ENCODE results near the gene CNTNAP5.
"Not testable (repeated sequence)": the region's sequence is repeated elsewhere in the genome, so short reads cannot be mapped to it uniquely, and the experiment has no call there.

The CNTNAP5 gene

GRCh38 chr2:124320051-124320688, 295.1 kb downstream of the CNTNAP5 start:
- no peak for DNase-seq (ENCODE audit: low spot score)

GRCh38 chr2:124323321-124323720, 298.2 kb downstream of the CNTNAP5 start:
- peak; percentile 0 for DNase-seq (ENCODE audit: low spot score)

DNA sequence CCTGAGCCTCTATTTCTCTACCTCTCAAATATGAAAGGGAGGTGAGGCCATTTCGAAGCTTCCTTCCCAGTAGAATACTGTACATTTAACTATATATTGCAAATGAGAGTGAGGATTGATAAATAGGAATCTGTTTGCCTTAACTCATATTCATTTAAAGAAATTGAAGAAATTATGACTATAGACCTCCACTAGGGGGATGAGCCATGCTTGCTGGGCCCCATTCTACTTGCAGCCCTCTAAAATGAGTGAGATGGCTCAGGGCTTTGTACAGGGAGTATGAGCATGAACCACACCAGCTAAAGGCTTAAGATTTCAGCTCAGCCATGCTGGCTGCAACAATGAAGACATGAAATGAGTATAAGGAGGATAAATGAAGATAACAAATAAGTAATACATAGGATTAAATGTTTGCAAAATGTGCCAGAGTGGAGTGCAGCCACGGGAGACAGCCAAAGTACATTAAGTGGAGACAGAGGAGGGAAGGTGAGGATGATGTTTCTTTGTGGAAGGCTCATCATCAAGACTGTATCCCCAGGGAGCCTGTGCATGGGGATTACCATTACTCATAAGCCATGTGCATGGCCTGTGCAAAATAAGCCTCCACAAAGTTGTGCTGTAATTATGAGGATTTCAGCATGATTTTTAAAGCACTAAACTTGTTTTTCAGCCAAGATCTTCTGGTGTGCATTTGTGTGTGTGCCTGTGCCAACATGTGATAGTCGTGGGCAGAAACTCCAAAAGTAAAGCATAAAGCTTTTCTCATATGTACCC, 300.8 kb downstream of the CNTNAP5 start:
- no peak for DNase-seq (ENCODE audit: low spot score)

DNA sequence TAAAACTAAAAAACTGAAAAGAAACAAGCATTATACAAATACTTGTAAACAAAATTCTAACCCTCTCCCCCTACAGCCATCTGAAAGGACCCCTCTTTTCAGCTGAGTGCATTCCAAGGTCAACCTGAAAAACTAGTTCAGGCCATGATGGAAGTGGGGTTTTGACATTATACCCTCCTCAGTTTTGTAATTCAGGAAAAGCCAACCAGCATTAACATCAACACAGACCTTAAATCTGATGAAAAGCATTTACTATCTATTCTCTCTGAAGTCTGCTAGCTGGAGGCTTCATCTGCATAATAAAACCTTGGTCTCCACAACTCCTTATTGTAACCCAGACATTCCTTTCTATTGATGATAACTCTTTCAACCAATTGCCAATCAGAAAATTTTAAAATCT, 302.2 kb downstream of the CNTNAP5 start:
- no peak for DNase-seq (ENCODE audit: low spot score)

DNA sequence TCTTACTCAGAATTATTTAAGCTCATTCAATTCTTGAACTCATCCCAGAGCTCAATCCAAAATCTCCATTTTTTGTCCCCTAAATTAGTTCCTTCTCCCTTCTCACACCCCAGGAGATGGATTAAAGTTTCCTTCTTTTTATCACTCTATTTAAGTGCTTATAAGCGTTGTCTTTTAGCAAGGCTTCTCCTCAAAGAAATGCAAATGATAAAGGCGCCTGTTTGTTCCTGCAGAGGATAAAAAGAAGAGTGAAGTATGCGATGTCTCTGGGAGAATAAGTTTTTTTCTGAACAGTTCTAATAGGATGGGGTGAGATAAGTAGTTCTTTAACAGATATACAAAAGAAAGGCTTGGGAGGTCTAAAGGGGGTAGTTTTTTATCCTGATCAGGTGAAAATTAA, 303.3 kb downstream of the CNTNAP5 start:
- DNase-seq (ENCODE audit: low spot score): no peak

GRCh38 chr2:124333784-124334183, 308.7 kb downstream of the CNTNAP5 start:
- no peak for DNase-seq (ENCODE audit: low spot score)

- no peak for DNase-seq (ENCODE audit: low spot score)
Observed at GRCh38 chr2:124335058-124335457, 310.0 kb downstream of the CNTNAP5 start.

- no peak for DNase-seq (ENCODE audit: low spot score)
Observed at GRCh38 chr2:124339709-124340108, 314.6 kb downstream of the CNTNAP5 start.

- no peak for DNase-seq (ENCODE audit: low spot score)
Observed at GRCh38 chr2:124343827-124344498, 318.9 kb downstream of the CNTNAP5 start.

DNA sequence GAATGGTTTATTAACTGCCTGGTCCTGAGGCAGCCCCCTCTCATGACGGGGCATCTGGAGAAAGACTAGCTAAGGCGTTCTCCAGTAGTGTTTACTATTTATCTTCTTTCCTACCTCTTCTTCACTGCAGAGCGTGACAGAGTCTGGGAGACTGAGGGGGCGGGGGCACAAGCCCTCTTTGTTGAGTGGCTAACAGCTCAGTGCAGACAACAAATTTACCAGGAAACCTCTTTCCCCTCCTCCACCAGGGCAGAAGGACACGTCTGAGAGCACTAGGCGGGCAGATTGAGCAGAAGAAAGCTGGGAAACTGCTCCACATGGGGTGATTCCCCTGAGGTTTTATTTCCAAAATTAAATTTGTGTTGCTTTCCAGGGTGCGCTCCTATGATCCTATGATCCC, 322.1 kb downstream of the CNTNAP5 start:
- no peak for DNase-seq (ENCODE audit: low spot score)

DNA sequence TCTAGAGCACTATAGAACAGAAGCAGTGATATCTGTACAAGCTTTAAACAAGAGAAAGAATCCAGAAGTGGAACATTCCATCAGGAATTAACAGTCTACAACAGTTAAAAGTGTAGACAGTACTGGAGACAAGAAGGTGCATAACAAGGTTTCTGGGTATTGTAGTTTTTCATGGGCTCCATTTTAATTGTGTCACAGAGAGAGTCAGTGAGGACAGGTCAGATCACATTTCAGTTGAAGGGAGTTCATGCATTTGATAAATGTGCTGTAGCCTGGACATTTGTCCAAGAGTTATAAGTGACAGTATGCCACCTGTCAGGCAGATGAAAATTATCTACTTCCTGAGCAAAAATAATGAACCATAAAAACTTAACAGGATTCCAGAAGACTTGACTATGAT, 328.6 kb downstream of the CNTNAP5 start:
- DNase-seq (ENCODE audit: low spot score): no peak

- DNase-seq (ENCODE audit: low spot score): no peak
Observed at GRCh38 chr2:124354466-124354865, 329.4 kb downstream of the CNTNAP5 start.

- DNase-seq (ENCODE audit: low spot score): not testable (repeated sequence)
Observed at GRCh38 chr2:124361966-124362365, 336.9 kb downstream of the CNTNAP5 start.

- no peak for DNase-seq (ENCODE audit: low spot score)
Observed at GRCh38 chr2:124369181-124369580, 344.1 kb downstream of the CNTNAP5 start.

- DNase-seq (ENCODE audit: low spot score): no peak
Observed at GRCh38 chr2:124380221-124380749, 355.2 kb downstream of the CNTNAP5 start.

- no peak for DNase-seq (ENCODE audit: low spot score)
Observed at GRCh38 chr2:124382067-124382618, 357.1 kb downstream of the CNTNAP5 start.

DNA sequence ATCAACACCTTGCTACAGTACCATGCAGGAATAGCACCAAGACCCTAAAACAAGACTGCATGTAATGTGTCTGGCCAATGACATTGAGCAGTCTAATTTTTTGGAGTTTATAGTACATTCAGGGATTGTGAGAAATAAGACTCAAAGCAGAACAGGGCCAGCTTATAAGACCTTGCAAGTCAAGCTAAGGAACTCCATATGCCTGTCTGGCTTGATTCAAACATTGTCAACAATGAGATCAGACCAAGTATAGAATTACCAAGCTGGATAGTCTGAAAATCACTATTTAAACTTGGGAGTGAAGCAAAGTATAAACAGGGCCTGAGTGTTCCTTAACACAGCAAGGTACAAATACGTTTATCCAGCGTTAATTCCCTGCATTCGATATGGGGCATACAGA, 370.9 kb downstream of the CNTNAP5 start:
- no peak for DNase-seq (ENCODE audit: low spot score)

GRCh38 chr2:124402274-124402673, 377.2 kb downstream of the CNTNAP5 start:
- DNase-seq (ENCODE audit: low spot score): no peak

DNA sequence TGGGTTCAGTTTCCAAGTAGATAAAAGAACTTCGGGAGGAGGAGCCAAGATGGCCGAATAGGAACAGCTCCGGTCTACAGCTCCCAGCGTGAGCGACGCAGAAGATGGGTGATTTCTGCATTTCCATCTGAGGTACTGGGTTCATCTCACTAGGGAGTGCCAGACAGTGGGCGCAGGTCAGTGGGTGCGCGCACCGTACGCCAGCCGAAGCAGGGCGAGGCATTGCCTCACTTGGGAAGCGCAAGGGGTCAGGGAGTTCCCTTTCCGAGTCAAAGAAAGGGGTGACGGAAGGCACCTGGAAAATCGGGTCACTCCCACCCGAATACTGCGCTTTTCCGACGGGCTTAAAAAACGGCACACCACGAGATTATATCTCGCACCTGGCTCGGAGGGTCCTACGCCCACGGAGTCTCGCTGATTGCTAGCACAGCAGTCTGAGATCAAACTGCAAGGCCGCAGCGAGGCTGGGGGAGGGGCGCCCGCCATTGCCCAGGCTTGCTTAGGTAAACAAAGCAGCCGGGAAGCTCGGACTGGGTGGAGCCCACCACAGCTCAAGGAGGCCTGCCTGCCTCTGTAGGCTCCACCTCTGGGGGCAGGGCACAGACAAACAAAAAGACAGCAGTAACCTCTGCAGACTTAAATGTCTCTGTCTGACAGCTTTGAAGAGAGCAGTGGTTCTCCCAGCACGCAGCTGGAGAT, 382.9 kb downstream of the CNTNAP5 start:
- DNase-seq (ENCODE audit: low spot score): not testable (repeated sequence)

GRCh38 chr2:124424074-124424473, 399.0 kb downstream of the CNTNAP5 start:
- DNase-seq (ENCODE audit: low spot score): no peak

DNA sequence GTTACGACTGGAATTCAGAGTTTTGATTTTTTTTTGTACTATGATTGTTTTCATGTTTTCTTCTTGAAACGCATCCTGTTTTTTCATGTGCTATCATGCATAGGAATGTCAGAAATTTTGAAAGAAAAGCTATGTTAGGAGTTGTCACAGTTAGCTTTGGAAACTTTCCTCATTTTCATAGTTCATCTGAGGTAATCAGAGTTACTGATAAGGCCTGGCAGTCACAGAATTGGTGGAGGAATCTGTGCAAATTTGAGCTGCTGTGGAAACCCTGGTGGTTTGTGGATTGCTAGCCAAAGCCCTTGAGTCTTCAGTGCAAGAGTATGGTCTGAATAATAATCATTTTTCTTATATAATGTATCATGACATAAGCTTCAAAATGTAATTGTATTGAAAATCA, 401.0 kb downstream of the CNTNAP5 start:
- DNase-seq (ENCODE audit: low spot score): no peak

- DNase-seq (ENCODE audit: low spot score): no peak
Observed at GRCh38 chr2:124426625-124427024, 401.5 kb downstream of the CNTNAP5 start.
